Esophagus mucosa (tissue), 1 donor: ENCODE results near the gene CCDC24. TPM values are rescaled to one million over a fixed set of nuclear protein-coding genes. Genes with fewer than 3 reads are reported as not detected.

ENCODE experiments used
- ATAC-seq: fragments of 200-7000 bp; cut with Tn5 transposase; one replicate; pipeline ENCODE4 v1.9.1; 2020
- total RNA-seq: library from RNA; stranded (reverse); gene quantifications from one replicate; pipeline ENCODE4 v1.2.4, GENCODE V29; 2023
- donor health status: DM: yes; HTN: yes; CAD: no.

CCDC24 gene
- total RNA-seq, 1 donor from 2014 or later = 4.0 TPM

DNA sequence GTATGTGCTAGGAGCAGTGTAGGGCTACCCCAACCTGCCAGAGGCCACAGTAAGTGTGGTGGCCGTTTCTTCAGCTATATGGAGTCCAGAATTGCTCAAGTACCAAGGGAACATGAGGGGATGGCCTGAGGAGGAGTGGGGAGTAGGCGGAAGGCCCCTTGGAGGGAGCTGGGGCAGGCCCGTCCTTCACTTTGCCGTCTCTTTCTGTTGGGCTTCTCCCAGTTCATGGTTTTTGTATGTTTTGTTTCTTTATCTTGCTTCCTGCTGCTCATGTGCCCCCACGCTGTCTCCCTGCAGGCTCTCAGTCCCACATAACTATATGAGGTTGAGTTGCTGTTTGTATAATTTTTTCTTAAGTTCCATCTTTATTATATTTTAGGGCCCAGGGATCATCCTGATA is 27.5 kb upstream of the CCDC24 start:
- no peak for ATAC-seq

DNA sequence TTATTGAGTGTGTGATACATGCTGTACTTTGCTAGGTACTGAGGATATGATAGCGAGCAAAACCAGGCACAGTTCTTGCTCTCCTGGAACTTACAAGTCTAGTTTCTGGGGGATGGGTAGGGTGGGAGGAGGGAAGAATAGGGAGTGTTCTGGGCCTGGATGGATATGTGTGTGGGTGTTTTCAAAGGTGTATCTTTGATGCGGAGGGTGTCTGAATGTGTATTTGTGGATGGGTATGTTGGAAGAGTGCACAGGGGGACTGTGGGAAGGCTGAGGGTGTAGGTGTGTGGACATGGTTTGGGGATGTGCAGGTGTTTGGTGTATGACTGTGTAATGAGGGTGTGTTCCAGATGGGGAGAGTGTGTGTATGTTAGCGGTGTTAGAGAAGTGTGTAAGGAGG is 26.1 kb upstream of the CCDC24 start:
- ATAC-seq = no peak

DNA sequence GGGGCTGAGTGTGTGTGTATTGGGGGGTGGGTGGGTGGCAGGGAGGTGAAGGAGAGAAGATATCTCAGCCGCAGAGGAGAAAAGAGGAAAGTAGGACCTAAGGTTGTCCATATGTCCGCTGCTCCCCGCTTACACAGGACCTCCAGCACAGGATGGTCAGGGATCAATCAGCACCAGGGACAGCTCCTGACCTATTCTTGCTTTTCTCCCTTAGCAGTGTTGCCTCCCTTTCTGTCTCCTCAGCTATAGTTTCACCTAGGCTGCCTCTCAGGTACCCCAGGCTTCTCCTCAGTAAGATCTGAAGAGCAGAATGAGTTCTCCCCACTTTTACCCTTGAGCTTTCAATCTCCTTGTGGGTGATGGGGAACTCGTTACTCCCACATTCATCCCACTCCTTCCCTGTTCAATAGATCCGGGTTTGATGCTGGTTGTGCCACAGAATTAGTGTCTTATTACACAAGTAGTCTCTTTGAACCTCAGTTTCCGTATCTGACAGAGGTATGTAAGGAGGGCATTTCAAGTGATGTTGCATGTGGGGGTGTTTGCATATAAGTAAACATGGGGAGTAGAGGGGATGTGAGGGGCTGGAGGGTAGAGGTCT is 23.0 kb upstream of the CCDC24 start:
- ATAC-seq = no peak

DNA sequence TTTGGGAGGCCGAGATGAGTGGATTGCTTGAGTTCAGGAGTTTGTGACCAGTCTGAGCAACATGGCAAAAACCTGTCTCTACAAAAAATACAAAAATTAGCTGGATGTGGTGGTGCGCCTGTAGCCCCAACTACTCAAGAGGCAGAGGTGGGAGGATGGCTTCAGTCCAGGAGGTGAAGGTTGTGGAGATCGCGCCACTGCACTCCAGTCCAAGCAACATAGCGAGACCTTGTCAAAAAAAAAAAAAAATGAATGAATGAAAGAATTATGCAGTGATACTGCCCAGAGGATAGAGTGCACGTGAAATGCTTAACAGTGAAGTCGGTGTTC is 22.0 kb upstream of the CCDC24 start:
- ATAC-seq = no peak

DNA sequence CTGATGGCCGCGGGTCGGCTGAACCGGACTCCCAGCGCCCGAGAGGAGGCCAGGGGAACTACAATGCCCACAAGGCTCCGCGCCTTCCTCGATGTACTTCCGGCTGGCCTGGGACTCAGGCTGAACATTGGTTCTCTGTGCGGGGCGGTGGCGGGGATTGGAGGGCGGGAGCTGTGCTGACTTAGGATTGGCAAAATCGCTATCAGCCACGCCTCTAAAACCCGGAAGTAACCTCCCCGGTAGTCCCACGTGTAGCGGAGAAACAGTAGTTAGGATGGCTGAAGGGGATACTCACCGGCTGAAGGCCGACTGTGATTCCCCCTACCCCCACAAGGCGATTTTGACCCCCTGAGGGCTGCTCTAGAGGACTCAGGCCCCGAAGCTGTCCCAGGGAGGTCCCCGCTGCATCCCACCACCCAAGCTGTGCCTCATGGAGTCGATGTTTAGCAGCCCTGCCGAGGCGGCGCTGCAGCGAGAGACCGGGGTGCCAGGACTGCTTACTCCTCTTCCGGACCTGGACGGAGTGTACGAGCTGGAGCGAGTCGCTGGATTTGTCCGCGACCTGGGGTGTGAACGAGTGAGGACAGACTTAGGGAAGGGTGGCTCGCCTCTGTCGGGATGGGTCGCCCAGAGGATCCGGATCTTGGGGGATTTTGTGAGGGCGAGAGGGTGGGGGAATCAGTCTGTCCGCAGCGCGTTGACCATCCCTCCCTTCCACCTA is 21.5 kb upstream of the CCDC24 start, which contains the start of gene DPH2:
TSS of gene DPH2 (plus strand) at position 265 of the 721 bp plus-strand sequence. CDS start at position 431, 166 bp downstream.
- peak; percentile 87 for ATAC-seq

DNA sequence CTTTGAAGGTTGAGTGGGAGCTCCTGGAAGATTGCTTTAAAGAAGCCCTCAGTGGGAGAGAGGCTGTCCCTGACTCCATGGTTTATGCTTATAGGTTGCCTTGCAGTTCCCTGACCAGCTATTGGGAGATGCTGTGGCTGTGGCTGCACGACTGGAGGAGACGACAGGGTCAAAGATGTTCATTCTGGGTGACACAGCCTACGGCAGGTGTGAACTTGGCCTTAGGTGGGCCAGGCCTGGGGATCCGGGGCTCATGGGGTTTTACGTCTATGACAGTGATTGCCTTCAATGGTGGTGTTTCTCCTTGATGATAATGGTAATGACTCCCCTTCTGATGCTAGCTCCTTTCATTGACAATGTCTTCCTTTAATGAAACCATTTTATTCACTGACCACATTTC is 20.9 kb upstream of the CCDC24 start:
- no peak for ATAC-seq

DNA sequence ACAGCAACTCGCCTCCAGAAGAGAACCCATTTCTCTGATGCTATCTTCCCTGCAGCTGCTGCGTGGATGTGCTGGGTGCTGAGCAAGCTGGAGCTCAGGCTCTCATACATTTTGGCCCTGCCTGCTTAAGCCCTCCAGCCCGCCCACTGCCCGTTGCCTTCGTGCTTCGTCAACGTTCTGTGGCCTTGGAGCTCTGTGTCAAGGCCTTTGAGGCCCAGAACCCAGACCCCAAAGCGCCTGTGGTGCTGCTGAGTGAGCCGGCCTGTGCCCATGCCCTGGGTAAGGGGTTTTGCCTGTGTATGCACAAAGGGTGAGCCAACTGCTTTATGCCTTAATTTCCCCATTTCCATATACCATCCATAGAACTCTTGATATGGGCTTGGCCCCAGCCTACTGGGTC is 20.5 kb upstream of the CCDC24 start:
- ATAC-seq = no peak

DNA sequence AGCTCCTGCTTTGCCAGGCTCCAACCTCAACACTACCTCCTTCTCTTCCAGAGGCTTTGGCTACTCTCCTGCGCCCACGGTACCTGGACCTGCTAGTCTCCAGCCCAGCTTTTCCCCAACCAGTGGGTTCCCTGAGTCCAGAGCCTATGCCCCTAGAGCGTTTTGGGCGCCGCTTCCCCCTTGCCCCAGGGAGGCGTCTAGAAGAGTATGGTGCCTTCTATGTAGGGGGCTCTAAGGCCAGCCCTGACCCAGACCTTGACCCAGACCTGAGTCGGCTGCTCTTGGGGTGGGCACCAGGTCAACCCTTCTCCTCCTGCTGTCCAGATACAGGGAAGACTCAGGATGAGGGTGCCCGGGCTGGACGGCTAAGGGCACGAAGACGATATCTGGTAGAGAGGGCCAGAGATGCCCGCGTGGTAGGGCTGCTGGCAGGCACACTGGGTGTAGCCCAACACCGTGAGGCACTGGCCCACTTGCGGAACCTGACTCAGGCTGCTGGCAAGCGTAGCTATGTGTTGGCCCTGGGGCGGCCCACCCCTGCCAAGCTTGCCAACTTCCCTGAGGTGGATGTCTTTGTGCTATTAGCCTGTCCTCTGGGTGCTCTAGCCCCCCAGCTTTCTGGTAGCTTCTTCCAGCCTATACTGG is 19.9 kb upstream of the CCDC24 start:
- ATAC-seq = no peak

DNA sequence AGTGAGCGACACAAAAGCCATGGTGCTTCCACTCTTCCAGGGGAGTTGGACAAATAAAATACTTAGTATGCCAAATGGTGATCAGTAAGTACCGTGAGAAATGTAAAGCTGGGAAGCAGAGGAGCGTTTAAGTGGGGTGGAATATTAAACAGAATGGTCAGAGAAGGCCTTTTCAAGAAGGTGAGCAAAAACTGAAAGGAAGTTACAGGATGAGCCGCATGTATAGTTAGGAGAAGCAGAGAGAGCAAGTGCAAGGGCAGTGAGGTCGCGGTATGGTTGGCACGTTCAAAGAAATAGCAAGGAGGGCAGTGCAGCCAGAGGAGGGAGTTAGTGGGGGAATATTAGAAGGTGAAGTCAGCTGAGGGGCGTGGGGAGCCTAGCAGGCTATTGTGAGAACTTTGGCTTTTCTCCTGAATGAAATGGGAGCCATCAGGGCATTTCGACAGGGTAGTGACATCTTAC is 17.4 kb upstream of the CCDC24 start:
- no peak for ATAC-seq

DNA sequence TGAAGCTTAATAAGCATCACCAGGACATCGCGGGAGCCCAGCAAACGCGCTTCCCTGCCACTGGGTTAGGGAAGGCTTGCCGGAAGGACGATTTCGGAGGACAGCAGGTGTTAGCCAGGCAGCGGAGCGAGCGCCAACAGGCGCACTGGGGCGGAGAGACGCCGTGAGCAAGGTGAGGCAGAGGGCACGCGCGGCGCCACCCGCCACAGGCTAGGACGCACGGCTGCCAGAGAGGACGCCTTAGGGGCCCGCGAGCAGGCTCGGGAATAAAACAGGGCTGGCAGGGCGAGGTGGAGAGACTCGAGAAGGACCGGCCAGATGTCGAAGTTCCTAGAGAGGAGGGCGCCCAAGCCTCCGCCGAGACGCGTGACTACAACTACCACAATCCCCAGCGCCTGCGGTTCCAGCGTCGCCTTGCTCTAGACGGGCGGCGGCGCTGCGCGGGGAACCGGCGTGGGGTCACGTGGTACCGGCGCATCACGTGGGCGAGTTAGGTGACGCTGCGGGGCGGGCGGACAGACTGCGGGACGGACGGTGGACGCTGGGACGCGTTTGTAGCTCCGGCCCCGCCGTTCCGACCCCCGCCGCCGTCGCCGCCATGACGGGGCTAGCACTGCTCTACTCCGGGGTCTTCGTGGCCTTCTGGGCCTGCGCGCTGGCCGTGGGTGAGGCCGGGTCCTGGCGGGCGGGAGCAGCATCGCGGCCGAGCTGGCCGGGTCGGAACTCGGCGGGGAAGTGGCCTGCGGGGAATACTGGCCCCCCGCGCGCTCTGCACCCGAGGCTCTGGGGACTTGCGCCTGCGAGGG is 16.8 kb upstream of the CCDC24 start, which contains the start of gene ATP6V0B:
TSS of gene ATP6V0B (plus strand) at position 518 of the 806 bp plus-strand sequence. CDS start at position 599, 81 bp downstream.
- peak; percentile 82 for ATAC-seq

DNA sequence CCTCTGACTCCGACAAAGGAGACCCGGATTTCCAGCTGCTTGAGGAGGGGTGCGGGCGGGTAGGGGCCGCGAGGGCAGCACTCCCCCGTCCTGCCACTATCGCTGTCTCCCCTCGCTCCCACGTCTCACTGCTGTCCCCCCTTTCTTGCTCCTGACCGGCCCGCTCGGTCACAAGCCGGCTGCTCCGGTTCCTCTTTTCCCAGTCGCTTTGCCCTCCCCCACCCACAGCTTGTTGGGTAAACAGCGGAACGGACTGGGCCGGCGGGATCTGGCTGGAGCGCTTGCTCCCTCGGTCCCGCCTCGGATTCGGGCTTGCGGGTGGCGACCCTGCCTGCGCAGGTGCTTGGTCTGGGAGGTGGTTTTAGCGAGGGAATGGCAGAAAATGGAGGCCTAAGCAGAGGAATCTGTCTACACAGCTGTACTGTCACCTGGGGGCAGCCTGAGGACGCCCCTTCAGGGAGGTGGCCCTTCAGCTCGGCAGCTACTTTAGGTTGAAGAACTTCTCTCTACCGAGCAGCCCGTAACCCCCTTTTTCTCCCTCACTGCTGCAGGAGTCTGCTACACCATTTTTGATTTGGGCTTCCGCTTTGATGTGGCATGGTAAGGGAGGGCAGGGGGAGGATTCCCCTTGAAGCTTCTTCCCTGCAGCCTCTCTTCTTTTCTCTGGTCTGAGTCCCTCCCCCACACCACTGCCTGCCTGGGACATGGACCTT is 16.0 kb upstream of the CCDC24 start:
- peak; percentile 26 for ATAC-seq

DNA sequence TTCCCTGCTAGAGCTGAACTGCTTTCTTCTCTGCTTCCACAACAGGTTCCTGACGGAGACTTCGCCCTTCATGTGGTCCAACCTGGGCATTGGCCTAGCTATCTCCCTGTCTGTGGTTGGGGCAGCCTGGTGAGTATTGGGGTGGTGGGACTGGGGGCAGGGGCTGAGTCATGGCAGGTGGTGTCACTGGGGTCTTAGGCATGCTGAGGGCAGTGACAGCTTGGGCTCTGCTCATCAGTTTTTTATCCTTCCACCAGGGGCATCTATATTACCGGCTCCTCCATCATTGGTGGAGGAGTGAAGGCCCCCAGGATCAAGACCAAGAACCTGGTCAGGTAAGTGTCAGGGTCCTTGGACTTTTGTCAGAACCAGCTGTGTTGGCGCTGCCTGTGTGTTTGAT is 15.4 kb upstream of the CCDC24 start:
- ATAC-seq = no peak

DNA sequence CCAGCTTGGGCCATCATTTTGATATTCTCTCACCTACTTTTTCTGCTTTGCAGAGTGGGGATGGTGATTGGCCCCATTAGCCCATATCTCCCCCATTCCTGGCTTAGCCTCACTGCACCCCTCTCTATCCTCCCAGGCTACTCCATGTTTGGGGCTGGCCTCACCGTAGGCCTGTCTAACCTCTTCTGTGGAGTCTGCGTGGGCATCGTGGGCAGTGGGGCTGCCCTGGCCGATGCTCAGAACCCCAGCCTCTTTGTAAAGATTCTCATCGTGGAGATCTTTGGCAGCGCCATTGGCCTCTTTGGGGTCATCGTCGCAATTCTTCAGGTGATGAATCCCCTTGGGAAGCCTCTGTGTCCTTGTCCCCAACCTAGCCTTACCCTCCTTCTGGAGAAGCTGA is 14.5 kb upstream of the CCDC24 start:
- no peak for ATAC-seq

DNA sequence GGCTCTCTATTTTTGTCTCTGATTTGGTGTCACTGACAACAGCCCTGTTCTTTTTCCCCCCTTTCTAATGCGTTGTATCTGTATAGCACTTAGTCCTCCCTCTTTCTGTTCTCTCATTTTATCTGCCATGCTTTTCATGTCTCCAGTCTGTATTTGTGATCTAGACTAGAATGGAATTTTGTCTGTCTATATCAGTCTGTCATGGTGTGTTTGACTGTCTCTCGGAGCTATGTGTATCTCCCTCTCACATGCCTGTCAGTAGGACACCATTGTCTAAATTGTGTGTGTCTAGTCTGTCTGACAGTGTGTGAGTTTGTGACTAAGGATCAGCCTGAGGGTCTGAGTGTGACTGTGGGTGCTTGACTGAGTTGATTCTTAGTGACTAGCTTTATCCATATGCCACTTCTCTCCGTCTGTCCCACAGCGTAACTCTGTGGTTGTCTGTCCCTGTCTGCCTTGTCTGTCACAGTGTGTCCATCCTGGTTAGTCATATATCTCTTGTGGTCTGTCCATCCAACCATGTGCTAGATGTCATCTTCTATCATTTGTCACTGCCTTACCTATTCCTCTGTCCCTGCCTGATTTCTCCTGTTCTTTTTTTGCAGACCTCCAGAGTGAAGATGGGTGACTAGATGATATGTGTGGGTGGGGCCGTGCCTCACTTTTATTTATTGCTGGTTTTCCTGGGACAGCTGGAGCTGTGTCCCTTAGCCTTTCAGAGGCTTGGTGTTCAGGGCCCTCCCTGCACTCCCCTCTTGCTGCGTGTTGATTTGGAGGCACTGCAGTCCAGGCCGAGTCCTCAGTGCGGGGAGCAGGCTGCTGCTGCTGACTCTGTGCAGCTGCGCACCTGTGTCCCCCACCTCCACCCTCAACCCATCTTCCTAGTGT is 13.8 kb upstream of the CCDC24 start:
- no peak for ATAC-seq

DNA sequence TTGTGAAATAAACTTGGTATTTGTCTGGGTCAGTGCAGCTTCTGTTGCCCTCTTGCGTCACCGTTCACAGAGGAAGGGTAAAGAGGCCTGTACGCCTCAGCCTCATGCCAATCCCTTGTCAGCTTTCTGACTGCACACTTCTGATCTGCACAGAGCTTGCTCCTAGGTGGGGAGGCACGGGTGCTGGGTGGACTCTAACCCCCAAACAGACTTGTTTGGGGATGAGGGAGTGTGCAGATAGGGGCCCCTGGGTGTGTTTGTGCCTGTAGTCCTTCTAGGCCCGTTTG is 13.2 kb upstream of the CCDC24 start:
- no peak for ATAC-seq

DNA sequence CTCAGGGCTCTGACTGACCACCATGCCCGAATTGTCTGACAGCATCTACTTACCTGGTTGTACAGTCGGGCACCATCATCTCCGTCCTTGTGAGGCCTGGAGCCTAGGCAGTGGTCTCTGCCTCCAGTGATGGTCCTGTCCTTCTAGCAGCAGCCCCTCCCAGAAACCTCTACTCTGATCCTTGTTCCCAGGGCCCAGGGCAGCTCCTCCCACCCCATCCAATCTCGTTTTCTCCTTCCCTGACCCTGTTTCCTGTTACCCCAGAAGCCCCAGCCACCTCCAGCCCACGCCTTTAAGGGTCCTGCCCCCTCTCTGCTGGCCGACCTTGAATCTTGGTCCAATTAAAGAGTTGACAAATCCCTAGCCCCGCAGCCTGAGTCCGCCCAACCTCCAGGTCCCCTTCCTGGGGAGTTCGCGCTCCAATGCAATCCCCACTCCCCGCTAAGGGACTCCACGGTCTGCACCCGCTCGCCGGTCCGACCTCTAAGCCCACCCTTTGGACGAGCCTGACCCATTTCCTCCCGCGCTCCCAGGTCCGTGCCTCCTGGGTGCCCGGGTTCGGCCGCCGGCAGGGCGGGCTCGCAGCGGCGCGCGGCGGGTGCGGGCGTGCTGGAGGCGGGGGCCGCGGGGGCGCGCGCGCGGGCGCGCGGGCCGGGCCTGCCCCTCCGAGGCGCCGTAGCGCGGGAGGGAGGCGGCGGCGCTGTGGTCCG is 12.7 kb upstream of the CCDC24 start, which contains the start of gene B4GALT2:
TSS of gene B4GALT2 (plus strand) at position 660 of the 710 bp plus-strand sequence. CDS start 1,951 bp downstream, outside the sequence.
- no peak for ATAC-seq

DNA sequence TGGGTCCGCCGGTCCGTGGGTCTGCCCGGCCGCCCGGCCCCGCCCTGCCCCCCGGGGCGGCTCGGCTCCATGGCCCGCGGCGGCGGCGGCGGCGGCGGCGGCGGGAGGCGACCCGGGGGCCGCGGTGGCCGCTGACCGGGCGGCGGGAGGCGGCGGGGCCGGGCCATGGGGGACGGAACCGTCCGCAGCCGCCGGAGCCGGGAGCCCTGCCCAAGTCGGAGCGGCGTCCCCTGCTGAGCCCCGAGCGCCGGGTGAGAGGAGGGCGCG is 12.2 kb upstream of the CCDC24 start:
- no peak for ATAC-seq

DNA sequence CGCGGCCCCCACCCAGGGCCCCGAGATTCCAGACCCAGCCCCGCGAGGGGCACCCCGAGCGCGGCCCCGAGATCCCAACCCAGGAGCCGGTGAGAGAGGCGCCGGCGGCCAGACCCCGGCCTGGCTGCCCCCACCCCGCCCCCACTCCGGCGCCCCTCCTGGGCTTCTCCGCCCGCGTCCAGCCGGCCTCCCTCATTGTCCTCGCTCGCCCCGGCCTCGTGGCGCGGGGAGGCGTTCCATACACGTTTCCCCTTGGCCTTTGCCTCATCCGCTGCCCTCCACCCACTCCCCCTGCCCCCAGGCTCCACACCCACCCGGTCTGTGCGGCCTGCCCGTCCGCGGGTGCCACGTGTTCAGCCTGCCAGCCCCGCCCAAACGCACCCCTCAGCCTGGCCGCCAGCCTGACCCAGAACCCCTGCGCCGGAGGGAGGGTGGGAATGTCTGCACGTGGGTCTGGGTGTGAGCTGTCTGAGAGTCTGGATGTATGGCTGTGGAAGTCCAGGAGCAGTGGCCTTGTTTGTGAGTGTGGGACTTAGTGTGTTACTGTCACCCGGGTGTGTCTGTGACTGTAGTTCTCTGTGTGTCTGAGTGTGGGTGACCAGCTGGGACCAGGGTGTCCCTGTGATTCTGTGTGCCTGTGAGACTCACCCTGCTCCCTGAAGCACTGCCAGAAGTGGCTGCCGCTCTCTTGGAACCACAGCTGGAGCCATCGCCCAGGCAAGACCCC is 11.7 kb upstream of the CCDC24 start:
- ATAC-seq = peak; percentile 9

DNA sequence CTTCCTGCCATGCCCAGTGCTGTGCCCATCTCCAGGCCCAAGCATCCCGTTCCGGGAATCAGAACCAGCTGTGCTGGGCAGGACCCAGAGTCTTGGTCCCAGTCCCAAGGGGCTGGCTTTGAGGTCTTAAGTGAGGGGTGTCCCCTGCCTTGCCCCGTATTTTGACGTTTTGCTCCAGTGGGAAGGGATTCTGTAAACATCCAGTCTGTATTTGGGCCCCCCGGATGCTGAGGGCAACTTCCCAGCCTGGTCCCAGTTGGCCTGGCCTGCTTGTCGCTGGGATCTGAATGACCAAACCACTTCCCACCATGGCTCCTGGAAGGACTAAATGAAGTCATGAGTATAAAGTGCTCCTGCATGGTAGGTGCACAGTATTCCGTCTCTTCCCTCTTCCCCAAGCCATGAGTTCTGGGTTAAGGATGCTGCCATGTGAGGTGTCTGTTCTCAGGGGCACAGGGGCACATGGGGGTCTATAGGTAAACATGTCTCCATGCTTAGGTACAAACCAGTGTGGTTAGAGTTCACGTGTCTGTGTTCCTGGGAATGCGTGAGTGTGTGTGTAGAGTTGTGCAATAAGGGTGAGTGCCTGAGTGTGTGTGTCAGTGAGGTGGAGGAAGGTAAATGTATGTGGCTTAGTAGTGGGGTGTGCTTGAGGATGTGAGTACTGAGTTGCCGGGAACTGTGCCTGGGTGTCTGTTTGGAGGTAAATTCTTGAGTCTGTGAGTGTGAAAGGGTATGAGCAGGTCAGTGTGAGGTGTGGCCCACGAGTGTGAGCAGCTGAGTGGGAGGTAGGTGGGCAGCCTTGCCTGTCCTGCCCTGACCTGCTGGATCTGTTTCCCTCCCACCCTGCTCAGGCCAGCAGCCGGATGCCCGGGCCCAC is 10.9 kb upstream of the CCDC24 start:
- peak; percentile 78 for ATAC-seq
